GM23248 (cell line): ENCODE measurements around the gene LILRA6.

ENCODE experiments used
- EZH2 ChIP-seq: fragments of 200-600 bp; sonication (generic); IDR thresholded peaks from 2 replicates; pipeline ENCODE4 v1.6.1; 2018; ENCODE audit warnings: antibody characterized with exemption, mild to moderate bottlenecking; ENCODE audit not compliant: insufficient read depth, poor library complexity, severe bottlenecking
- EZH2phosphoT487 ChIP-seq: fragments of 200-600 bp; sonication (generic); IDR thresholded peaks from 2 replicates; pipeline ENCODE4 v1.6.1; 2018; ENCODE audit warnings: antibody characterized with exemption, moderate library complexity, mild to moderate bottlenecking, low read depth; ENCODE audit not compliant: insufficient read depth

- TF ChIP-seq EZH2 (no peak), EZH2phosphoT487 (no peak)
Measured at GRCh38 chr19:54201172-54201701, 41.4 kb downstream of the LILRA6 start.
